Suprapubic skin (tissue), 4 donors: ENCODE data around the gene ARHGEF11. TPM values are rescaled to one million over a fixed set of nuclear protein-coding genes. Genes with fewer than 3 reads are reported as not detected.

Experiments
- DNase-seq, 2 donors: peaks; one replicate each; pipeline ENCODE4 v3.0.0-alpha.2; 2019; ENCODE audit warnings: low spot score in 2 of 2
- H3K27ac ChIP-seq: fragments of 200-600 bp; sonication (generic); one replicate; pipeline ENCODE4 v1.5.1; 2019
- H3K27me3 ChIP-seq: fragments of 200-600 bp; sonication (generic); one replicate; pipeline ENCODE4 v1.5.1; 2019
- H3K36me3 ChIP-seq: fragments of 200-600 bp; sonication (generic); one replicate; pipeline ENCODE4 v1.5.1; 2019
- H3K4me1 ChIP-seq: fragments of 200-600 bp; sonication (generic); one replicate; pipeline ENCODE4 v1.5.1; 2019
- H3K4me3 ChIP-seq: fragments of 200-600 bp; sonication (generic); one replicate; pipeline ENCODE4 v1.5.1; 2019; ENCODE audit warnings: mild to moderate bottlenecking
- H3K9me3 ChIP-seq: fragments of 200-600 bp; sonication (generic); one replicate; pipeline ENCODE4 v1.5.1; 2019
- CTCF ChIP-seq, 2 donors: fragments of 200-600 bp in 1 of 2; fragments of 450-650 bp in 1 of 2; sonication (generic) in 1 of 2; IDR thresholded peaks; one replicate each; pipeline ENCODE4 v1.5.1; 2016 to 2019; ENCODE audit warnings: antibody characterized with exemption in 2 of 2, mild to moderate bottlenecking in 1 of 2, moderate library complexity in 1 of 2
- EP300 ChIP-seq: sonication (generic); formaldehyde crosslinking; IDR thresholded peaks from one replicate; pipeline ENCODE4 v1.6.1; 2017; ENCODE audit warnings: antibody characterized with exemption
- POLR2A ChIP-seq, 2 donors: fragments of 450-650 bp; IDR thresholded peaks; one replicate each; pipeline ENCODE4 v1.6.1; 2017; ENCODE audit warnings: antibody characterized with exemption in 2 of 2, mild to moderate bottlenecking in 2 of 2, moderate library complexity in 2 of 2
- POLR2AphosphoS5 ChIP-seq, 3 donors: sonication (generic); formaldehyde crosslinking; IDR thresholded peaks; one replicate each; pipeline ENCODE4 v1.6.1; 2017; ENCODE audit warnings: antibody characterized with exemption in 3 of 3
- WGBS: methylation state at CpG from one replicate; pipeline ENCODE4 v1.1.5; 2018; 5-methylcytosine and 5-hydroxymethylcytosine counted together
- total RNA-seq, 4 donors: library from RNA; depleted of rRNA; stranded (reverse); fragments of >200 nt; gene quantifications; one replicate each; pipeline ENCODE4 v1.1.0, GENCODE V29; 2016

The ARHGEF11 gene
- total RNA-seq, 4 donors from 2014 or later: 30.7 to 46.1 (median 40.3) TPM

GRCh38 chr1:156933136-156933535, 112.4 kb downstream of the ARHGEF11 start:
- Histone ChIP-seq H3K27me3 (peaks cover 14% of the 10 kb centered on the region), H3K9me3 (no peaks in the 10 kb centered on the region), H3K36me3 (peaks cover 30% of the 10 kb centered on the region), H3K27ac (no peak overlapping the region), H3K4me1 (no peaks in the 10 kb centered on the region), H3K4me3 (no peak overlapping the region)
- 76% methylated on average over 6 of the region's 6 CpGs for WGBS
- no peak for DNase-seq
- no peak for TF ChIP-seq POLR2A (IDR thresholded peaks at IDR 0.05)
- no peak for TF ChIP-seq EP300
- no peak for TF ChIP-seq POLR2AphosphoS5 (IDR thresholded peaks at IDR 0.05)
- TF ChIP-seq CTCF (IDR thresholded peaks at IDR 0.05): no peak

DNA sequence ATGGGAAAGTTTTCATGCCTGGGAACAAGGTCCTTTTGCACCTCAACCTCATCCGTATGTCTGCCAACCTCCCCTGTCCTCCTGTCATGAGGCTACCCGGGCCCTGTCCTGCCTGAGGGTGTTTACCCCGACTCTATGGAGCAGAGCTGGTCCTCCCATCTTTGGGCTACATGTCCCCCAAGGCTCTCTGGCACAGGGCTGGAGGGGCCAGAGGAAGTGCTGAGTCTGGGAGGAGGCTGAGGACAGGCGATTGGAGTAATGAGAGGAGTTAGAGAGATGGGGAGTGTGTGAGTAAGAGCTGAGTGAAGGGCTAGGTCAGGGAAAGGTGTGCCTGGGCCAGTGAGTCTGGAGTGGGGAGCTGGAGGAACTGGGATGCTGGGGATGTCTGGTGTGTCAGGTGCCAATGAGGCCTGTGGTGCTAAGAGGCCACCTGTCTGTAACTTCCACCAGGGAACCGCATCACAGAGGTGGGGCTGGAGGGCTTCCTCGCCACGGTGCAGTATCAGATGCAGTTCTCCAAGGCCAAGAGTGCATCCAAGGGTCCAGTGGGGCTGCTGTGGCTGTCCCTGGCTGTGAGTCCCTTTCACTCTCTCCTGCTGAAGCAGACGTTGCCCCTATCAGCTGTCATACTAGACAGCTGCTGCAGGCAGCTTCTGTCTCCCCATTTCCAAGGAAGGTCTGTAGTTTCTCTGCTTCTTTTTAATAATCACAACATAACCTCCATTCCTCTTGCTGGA, 113.4 kb downstream of the ARHGEF11 start:
- Histone ChIP-seq H3K4me1 (peaks cover 8% of the 10 kb centered on the region), H3K9me3 (no peaks in the 10 kb centered on the region), H3K27me3 (peaks cover 24% of the 10 kb centered on the region), H3K4me3 (no peak overlapping the region), H3K27ac (no peak overlapping the region), H3K36me3 (peaks cover 20% of the 10 kb centered on the region)
- no peak for DNase-seq
- WGBS: 47% methylated on average over 4 of the region's 8 CpGs
- no peak for TF ChIP-seq CTCF (IDR thresholded peaks at IDR 0.05)
- no peak for TF ChIP-seq EP300
- no peak for TF ChIP-seq POLR2AphosphoS5 (IDR thresholded peaks at IDR 0.05)
- no peak for TF ChIP-seq POLR2A (IDR thresholded peaks at IDR 0.05)

DNA sequence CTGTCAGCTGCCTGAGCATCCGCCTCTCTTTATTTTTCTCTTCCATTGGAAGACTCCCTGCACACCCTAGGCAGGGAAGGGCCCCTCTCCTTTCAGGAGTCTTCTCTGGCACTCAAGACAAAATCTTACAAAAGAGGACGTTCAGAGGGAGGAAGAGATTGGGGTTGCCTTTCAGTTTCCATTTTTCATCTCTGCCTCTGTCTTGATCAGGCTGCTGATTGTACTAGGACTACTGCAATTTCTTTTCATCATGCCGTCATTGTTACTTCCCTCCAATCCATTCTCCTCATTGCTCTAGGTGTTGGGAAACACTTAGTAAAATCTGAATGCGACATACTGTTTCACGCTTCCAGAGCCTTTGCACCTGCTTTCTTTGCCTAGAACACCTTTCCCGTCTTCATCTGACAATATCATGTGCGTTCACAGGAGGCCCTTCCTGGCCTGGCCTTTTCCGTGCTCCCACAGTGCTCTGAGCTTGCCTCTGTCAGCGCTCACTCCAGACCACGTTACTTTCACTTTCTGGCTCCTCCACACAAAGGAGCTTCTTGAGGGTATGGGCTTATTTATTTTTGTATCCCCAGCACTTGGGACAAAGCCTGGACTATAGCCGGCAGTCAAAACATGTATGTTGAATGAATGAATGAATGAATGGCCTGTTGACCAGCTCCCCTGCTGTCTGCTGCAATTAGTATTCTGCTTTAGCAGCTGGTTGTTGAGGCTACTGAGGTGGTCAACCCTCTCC, 114.2 kb downstream of the ARHGEF11 start:
- 65% methylated on average over 11 of the region's 11 CpGs for WGBS
- Histone ChIP-seq H3K27ac (no peak overlapping the region), H3K27me3 (peaks cover 32% of the 10 kb centered on the region), H3K36me3 (peaks cover 14% of the 10 kb centered on the region), H3K4me1 (peaks cover 8% of the 10 kb centered on the region), H3K4me3 (no peak overlapping the region), H3K9me3 (no peaks in the 10 kb centered on the region)
- TF ChIP-seq POLR2AphosphoS5 (IDR thresholded peaks at IDR 0.05) (no peak), POLR2A (IDR thresholded peaks at IDR 0.05) (no peak), EP300 (no peak), CTCF (IDR thresholded peaks at IDR 0.05) (no peak)
- DNase-seq: no peak

- DNase-seq: no peak
- H3K9me3 ChIP-seq: no peaks in the 10 kb centered on the region
- no peak overlapping the region for H3K4me3 ChIP-seq
- TF ChIP-seq POLR2AphosphoS5 (IDR thresholded peaks at IDR 0.05): no peak
- H3K4me1 ChIP-seq: peaks cover 10% of the 10 kb centered on the region
- H3K27ac ChIP-seq: no peak overlapping the region
- H3K36me3 ChIP-seq: peaks cover 7% of the 10 kb centered on the region
- peaks cover 40% of the 10 kb centered on the region for H3K27me3 ChIP-seq
- WGBS: no CpG with 5 or more reads among the region's 4 CpGs
These were observed 115.1 kb downstream of the ARHGEF11 start for GRCh38 chr1:156930483-156930882.

GRCh38 chr1:156929596-156930238, 115.8 kb downstream of the ARHGEF11 start:
- H3K4me3 ChIP-seq: no peak overlapping the region
- no peak overlapping the region for H3K27ac ChIP-seq
- H3K36me3 ChIP-seq: no peaks in the 10 kb centered on the region
- H3K27me3 ChIP-seq: peaks cover 48% of the 10 kb centered on the region
- H3K4me1 ChIP-seq: peaks cover 10% of the 10 kb centered on the region
- no peak for TF ChIP-seq CTCF (IDR thresholded peaks at IDR 0.05)
- TF ChIP-seq POLR2AphosphoS5 (IDR thresholded peaks at IDR 0.05): no peak
- TF ChIP-seq POLR2A (IDR thresholded peaks at IDR 0.05): no peak
- no peak for TF ChIP-seq EP300
- H3K9me3 ChIP-seq: no peaks in the 10 kb centered on the region
- 49% methylated on average over 6 of the region's 6 CpGs for WGBS
- no peak for DNase-seq
